Natural killer cell (primary cell): ENCODE measurements around the gene TP53BP1. TPM values are rescaled to one million over a fixed set of nuclear protein-coding genes. Genes with fewer than 3 reads are reported as not detected.

Experiments used
- ATAC-seq, 3 donors: fragments of 150-1000 bp in 2 of 3; fragments of 200-7000 bp in 1 of 3; cut with Tn5 transposase; 1 replicate in 1 of 3; 2 replicates in 2 of 3; pipeline ENCODE4 v1.10.0; 2021; ENCODE audit warnings: mild to moderate bottlenecking in 2 of 3, moderate library complexity in 2 of 3
- DNase-seq, 2 donors: peaks; one replicate each; pipeline versions ENCODE4 v3.0.0 to v3.0.0-alpha.2; 2013 to 2021; ENCODE audit warnings: mixed read lengths in 1 of 2
- H3K27ac ChIP-seq: one replicate; pipeline ENCODE4 v1.5.1; 2013; ENCODE audit warnings: mild to moderate bottlenecking, low read length
- H3K27me3 ChIP-seq: one replicate; pipeline ENCODE4 v1.6.1; 2013; ENCODE audit warnings: low read length; ENCODE audit not compliant: control insufficient read depth, insufficient read depth
- H3K36me3 ChIP-seq: one replicate; pipeline ENCODE4 v1.6.1; 2013; ENCODE audit warnings: low read length; ENCODE audit not compliant: control insufficient read depth, insufficient read depth
- H3K4me1 ChIP-seq: one replicate; pipeline ENCODE4 v1.6.1; 2013; ENCODE audit warnings: low read length; ENCODE audit not compliant: control insufficient read depth, insufficient read depth
- H3K4me3 ChIP-seq: one replicate; pipeline ENCODE4 v1.5.1; 2013; ENCODE audit warnings: low read length
- H3K9me3 ChIP-seq: one replicate; pipeline ENCODE4 v1.6.1; 2013; ENCODE audit warnings: low read length; ENCODE audit not compliant: control insufficient read depth, insufficient read depth
- H3K27ac Mint-ChIP-seq, 2 donors: one replicate each; pipeline ENCODE4 v1.8.0; 2022; ENCODE audit warnings: mild to moderate bottlenecking in 2 of 2, mixed read lengths in 2 of 2, moderate library complexity in 1 of 2
- H3K27me3 Mint-ChIP-seq, 2 donors: one replicate each; pipeline ENCODE4 v1.8.0; 2022; ENCODE audit warnings: low read depth in 2 of 2, mixed read lengths in 2 of 2
- H3K36me3 Mint-ChIP-seq: one replicate; pipeline ENCODE4 v1.8.0; 2022; ENCODE audit warnings: mixed read lengths
- H3K4me1 Mint-ChIP-seq, 2 donors: one replicate each; pipeline ENCODE4 v1.8.0; 2022; ENCODE audit warnings: mixed read lengths in 2 of 2
- H3K4me3 Mint-ChIP-seq: one replicate; pipeline ENCODE4 v1.8.0; 2022; ENCODE audit warnings: mild to moderate bottlenecking, moderate library complexity, mixed read lengths
- H3K9me3 Mint-ChIP-seq, 2 donors: one replicate each; pipeline ENCODE4 v1.8.0; 2022; ENCODE audit warnings: mixed read lengths in 2 of 2
- CTCF ChIP-seq: fragments of 200-600 bp; IDR thresholded peaks from one replicate; pipeline ENCODE4 v1.8.0; 2022; ENCODE audit warnings: antibody characterized with exemption
- WGBS: methylation state at CpG from one replicate; pipeline ENCODE4 v1.1.7; 2013; ENCODE audit warnings: missing lambda C conversion rate; ENCODE audit not compliant: insufficient coverage; 5-methylcytosine and 5-hydroxymethylcytosine counted together
- intact Hi-C: fragments of 100-400 bp; cut with micrococcal nuclease; formaldehyde crosslinking; loops from one replicate; pipeline ENCODE4 v1.14.2; 2022
- total RNA-seq, 4 donors: library from RNA; stranded (reverse); fragments of 120-200 nt in 1 of 4; gene quantifications; one replicate each; pipeline versions ENCODE4 v1.2.3 to v1.2.4, GENCODE V29; 2013 to 2022

The TP53BP1 gene
- total RNA-seq, 3 donors from 2014 or later (not counting 1 experiment from before 2014, with no cell fraction given) = 27.9 to 32.9 (median 31.5) TPM

- Mint-ChIP-seq H3K4me3 (no peak overlapping the region), H3K27ac (no peak overlapping the region), H3K4me1 (no peaks in the 10 kb centered on the region), H3K9me3 (no peaks in the 10 kb centered on the region), H3K36me3 (no peaks in the 10 kb centered on the region), H3K27me3 (peaks cover 6 to 10% of the 10 kb centered on the region in 2 donors)
- Histone ChIP-seq H3K36me3 (no peaks in the 10 kb centered on the region), H3K9me3 (no peaks in the 10 kb centered on the region), H3K4me1 (no peaks in the 10 kb centered on the region), H3K4me3 (no peak overlapping the region), H3K27me3 (no peaks in the 10 kb centered on the region), H3K27ac (no peak overlapping the region)
- no peak for TF ChIP-seq CTCF
- WGBS = 88% methylated on average over 4 of the region's 4 CpGs
- no peak for DNase-seq
- no peak for ATAC-seq
- intact Hi-C loops = no loop called here
Observed at GRCh38 chr15:43524254-43524845, 31.4 kb upstream of the TP53BP1 start.

- no peak for DNase-seq
- H3K27me3 ChIP-seq = no peaks in the 10 kb centered on the region
- WGBS = 80% methylated on average over 7 of the region's 7 CpGs
- intact Hi-C loops = no loop called here
- Mint-ChIP-seq H3K36me3 (no peaks in the 10 kb centered on the region), H3K4me3 (no peak overlapping the region), H3K27ac (no peak overlapping the region), H3K4me1 (peaks cover 0 to 7% of the 10 kb centered on the region in 2 donors), H3K9me3 (no peaks in the 10 kb centered on the region), H3K27me3 (peaks cover 11 to 16% of the 10 kb centered on the region in 2 donors)
- H3K4me3 ChIP-seq = no peak overlapping the region
- no peaks in the 10 kb centered on the region for H3K36me3 ChIP-seq
- H3K27ac ChIP-seq = no peak overlapping the region
- TF ChIP-seq CTCF = no peak
- no peak for ATAC-seq
- no peaks in the 10 kb centered on the region for H3K9me3 ChIP-seq
- peaks cover under 1% of the 10 kb centered on the region for H3K4me1 ChIP-seq
Observed at GRCh38 chr15:43523646-43524045, 30.7 kb upstream of the TP53BP1 start.

- ATAC-seq = no peak
- no peak overlapping the region for H3K27ac Mint-ChIP-seq
- 87% methylated on average over 9 of the region's 9 CpGs for WGBS
- intact Hi-C loops = no loop called here
- H3K27me3 Mint-ChIP-seq = peaks cover 20 to 28% of the 10 kb centered on the region in 2 donors
- no peak overlapping the region for H3K4me3 Mint-ChIP-seq
- Histone ChIP-seq H3K4me3 (no peak overlapping the region), H3K27ac (no peak overlapping the region), H3K4me1 (peaks cover 11% of the 10 kb centered on the region), H3K36me3 (no peaks in the 10 kb centered on the region), H3K9me3 (no peaks in the 10 kb centered on the region), H3K27me3 (peaks cover 8% of the 10 kb centered on the region)
- H3K9me3 Mint-ChIP-seq = no peaks in the 10 kb centered on the region
- peaks cover 7 to 21% of the 10 kb centered on the region in 2 donors for H3K4me1 Mint-ChIP-seq
- no peaks in the 10 kb centered on the region for H3K36me3 Mint-ChIP-seq
- no peak for DNase-seq
- TF ChIP-seq CTCF = no peak
Observed at GRCh38 chr15:43522247-43522646, 29.3 kb upstream of the TP53BP1 start.

GRCh38 chr15:43521419-43521818 is 28.5 kb upstream of the TP53BP1 start:
- H3K27me3 Mint-ChIP-seq = peaks cover 28 to 35% of the 10 kb centered on the region in 2 donors
- H3K36me3 Mint-ChIP-seq = no peaks in the 10 kb centered on the region

More at GRCh38 chr15:43521419-43521818, 28.5 kb upstream of the TP53BP1 start:
- Mint-ChIP-seq H3K4me1 (peaks cover 10 to 25% of the 10 kb centered on the region in 2 donors), H3K27ac (no peak overlapping the region), H3K4me3 (no peak overlapping the region), H3K9me3 (no peaks in the 10 kb centered on the region)
- intact Hi-C loops = no loop called here
- TF ChIP-seq CTCF = no peak
- Histone ChIP-seq H3K4me3 (no peak overlapping the region), H3K27me3 (peaks cover 11% of the 10 kb centered on the region), H3K4me1 (peaks cover 11% of the 10 kb centered on the region), H3K9me3 (no peaks in the 10 kb centered on the region), H3K36me3 (no peaks in the 10 kb centered on the region), H3K27ac (no peak overlapping the region)
- 92% methylated on average over 11 of the region's 11 CpGs for WGBS
- DNase-seq (no peak), ATAC-seq (no peak)
